HG03025 (cell line): Measurements from ENCODE around the gene ADAMTSL1.

ENCODE experiments used
- ATAC-seq: cut with Tn5 transposase; IDR thresholded peaks from one replicate; pipeline ENCODE4 v1.9.1; 2021; ENCODE audit warnings: mild to moderate bottlenecking, moderate library complexity; ENCODE audit not compliant: unreplicated experiment, low FRiP score

ADAMTSL1 gene

GRCh38 chr9:18598969-18599368 lies 125.0 kb downstream of the ADAMTSL1 start:
- no peak for ATAC-seq

- ATAC-seq = no peak
Measured at GRCh38 chr9:18601026-18601425, 127.1 kb downstream of the ADAMTSL1 start.

- no peak for ATAC-seq
Measured at GRCh38 chr9:18601956-18602355, 128.0 kb downstream of the ADAMTSL1 start.

DNA sequence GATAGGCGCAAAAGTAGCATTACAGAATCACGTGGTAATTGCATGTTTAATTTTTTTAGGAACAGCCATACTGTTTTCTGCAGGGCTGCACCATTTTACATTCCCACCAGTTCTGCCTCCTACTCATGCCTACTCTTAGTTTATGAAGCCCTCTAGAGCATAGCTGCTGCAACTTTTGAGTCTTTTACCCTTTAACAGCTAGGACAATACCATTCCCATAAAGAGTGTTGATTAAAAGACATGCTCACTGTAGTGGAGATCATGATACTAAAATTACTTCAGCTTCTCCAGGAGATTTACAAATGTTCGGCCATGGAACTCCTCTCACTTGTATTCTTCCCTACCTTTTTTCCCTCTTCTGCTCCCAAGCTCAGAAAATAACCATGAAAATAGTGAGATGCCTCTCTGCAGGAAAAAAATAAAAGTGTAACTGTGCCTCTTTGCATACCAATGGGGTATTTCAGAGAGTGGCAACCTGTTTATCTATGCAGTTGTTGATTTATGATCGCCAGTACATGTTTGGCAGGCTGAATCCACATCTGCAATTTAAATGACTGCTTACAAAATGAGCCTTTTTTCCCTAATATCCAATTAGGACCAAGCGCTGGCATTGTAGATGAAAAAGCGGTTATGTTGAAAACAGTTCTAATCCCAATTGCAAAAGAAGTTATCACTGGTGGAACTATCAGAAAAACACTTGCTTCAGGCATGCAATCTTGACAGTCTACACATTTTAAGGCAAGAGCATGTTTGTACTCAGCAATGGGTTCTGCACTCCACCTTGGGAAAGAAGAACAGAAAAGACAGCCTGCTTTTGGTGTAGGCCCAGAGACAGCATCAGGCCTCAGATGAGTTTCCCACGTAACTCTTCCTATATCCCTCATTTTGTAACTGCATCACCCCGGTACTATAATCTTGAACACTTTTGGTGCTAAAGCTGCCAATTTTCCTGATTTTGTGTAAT lies 131.1 kb downstream of the ADAMTSL1 start:
- no peak for ATAC-seq

DNA sequence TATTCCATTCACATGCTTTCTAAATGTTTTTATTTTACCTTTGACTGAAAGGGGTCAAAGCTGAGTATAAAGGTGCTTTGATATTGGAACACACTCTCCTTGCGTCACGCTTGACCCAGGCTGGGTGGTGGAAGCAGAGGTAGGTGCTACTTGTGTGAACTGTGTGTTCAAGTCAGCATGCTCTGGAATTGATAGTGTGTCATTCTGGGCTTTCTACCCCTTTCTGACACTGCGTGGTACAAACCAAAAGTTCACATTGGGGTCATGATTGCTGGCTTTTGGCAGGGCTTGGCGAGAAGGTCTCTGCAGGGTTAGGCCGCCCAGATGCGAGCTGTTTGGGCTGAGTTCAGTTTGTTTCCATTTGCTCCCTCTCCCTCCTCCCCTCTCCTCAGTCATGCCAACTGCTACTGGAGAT lies 131.8 kb downstream of the ADAMTSL1 start:
- no peak for ATAC-seq

DNA sequence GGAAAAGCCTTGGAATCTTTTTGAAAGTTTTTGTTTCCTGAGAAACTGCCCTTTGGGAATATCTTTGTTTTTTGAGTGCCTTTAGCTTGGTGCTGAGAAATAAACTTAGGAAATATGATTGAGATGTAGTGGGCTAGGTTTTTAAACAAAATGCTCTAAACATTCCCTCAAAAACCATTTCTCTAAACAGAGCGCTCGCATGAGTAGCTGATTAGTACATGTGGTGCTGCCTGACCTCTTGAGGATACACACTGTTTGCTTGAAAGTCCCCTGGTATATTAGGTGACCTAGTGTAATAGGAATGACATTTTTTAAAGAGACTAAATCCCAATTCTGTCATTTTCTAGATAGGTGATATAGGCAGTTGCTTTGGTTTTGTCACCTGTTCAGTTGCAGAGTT lies 132.3 kb downstream of the ADAMTSL1 start:
- ATAC-seq = no peak

DNA sequence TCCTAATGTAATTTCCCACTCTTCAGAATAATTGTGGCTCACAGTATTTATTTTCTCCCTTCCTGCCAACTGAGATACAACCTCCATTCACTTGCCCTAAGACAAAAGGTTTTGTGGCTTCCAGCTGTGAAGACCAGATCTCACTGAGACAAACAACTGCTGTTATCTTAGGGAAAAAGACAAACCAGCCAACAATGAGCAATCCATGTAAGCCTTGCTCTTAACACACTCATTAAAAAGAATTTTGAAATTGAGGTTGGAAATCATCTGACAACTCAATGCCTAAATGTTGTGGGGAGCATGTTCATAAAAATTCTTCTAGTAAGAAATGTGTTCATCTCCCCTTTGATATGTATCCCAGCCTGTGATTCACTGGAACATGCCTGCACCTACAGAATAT lies 132.9 kb downstream of the ADAMTSL1 start:
- ATAC-seq = no peak

GRCh38 chr9:18608371-18608770 lies 134.4 kb downstream of the ADAMTSL1 start:
- ATAC-seq = no peak

DNA sequence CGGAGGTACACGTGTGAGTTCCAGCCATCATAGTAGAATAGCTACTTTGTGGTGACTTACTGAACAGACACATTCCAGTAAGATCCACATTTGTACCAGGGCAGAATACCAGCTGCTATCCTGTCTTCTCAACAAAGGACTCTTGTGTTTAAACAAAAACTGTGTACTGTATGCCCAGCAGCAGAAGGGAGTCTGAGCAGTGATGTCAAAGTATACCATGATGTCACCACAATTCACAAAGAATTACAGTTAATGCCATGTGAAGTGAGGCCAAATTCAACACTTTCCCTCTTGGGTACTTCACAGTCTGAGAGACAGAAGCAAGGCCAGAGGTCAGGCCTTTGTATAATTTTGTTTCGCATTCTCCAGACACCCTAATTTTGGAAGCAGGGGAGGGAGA lies 137.0 kb downstream of the ADAMTSL1 start:
- no peak for ATAC-seq

DNA sequence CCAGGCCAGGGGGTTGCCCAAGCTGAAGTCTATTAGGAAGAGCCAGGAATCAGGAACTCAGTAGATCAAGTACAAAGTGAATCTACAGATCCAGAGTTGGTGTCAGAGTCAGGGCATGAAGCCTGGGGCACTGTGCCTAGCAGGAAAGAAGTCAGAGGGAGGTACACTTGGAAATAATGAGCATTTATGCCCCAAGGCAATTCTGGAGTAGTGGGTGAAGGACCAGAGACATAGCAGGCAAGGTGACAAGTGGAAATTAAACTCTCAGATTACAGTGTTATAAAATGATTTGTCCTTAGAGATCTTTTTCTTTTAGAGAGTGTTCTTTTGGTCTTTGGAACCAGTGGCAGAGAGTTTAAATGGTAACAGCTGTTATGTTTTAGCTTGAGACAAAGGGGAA lies 138.0 kb downstream of the ADAMTSL1 start:
- ATAC-seq = no peak

DNA sequence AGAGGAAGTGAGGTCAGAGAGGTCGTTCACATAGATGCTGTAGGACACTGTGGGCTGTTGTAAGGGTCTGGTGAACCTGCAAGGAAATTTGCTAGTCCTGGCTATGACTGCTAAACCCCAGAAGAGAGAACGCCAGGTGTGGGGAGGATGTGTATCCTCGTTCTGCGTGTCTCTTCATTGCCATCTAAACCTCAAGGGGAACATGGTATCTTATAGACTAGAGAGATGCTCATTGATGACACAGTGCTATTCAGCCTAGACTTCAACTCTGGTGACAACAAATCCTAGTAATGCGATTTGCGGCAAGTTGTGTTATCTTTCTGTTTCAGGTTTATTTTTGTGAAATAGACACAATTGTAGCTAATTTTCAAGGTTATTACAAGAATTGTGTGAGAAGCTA lies 140.2 kb downstream of the ADAMTSL1 start:
- ATAC-seq = no peak

- ATAC-seq = no peak
Measured at GRCh38 chr9:18614651-18615050, 140.7 kb downstream of the ADAMTSL1 start.

DNA sequence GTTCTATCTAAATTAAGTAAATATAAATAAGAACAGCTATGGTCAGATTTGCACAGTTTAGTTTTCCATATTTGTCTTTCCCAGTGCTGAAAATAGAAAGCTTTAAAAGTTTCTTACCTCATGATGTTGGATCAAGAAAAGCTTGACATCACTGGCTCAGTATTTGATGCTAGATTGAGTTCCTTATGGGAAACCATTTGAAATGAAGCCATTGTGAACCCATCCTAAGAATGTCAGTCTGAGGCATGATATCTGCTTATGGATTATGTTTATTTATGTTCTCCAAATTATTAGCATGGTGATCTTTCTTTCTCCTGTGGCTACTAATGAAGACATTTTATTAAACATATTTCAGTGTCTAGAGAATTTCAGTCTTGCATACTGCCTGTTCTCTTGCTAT lies 143.0 kb downstream of the ADAMTSL1 start:
- no peak for ATAC-seq

- no peak for ATAC-seq
Measured at GRCh38 chr9:18617759-18618158, 143.8 kb downstream of the ADAMTSL1 start.

DNA sequence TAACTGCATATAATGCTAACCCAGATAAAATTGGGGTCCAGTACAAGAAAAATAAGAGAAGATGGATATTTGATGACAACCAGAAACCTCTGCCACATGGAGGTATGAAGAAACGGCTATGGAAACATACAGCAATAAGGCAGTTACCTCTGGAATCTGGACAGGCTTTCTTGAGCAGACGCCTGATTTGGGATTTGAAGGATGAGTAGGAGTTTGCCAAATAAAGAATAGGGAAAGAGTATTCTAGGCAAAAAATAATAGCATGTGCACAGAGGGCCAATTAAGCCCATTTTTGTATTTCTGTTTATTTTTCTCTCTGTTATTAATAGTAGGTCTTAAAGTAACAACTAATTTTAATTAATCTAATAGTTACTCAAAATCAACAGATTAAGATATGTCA lies 144.9 kb downstream of the ADAMTSL1 start:
- ATAC-seq = no peak

GRCh38 chr9:18622186-18622836 lies 148.4 kb downstream of the ADAMTSL1 start:
- no peak for ATAC-seq

DNA sequence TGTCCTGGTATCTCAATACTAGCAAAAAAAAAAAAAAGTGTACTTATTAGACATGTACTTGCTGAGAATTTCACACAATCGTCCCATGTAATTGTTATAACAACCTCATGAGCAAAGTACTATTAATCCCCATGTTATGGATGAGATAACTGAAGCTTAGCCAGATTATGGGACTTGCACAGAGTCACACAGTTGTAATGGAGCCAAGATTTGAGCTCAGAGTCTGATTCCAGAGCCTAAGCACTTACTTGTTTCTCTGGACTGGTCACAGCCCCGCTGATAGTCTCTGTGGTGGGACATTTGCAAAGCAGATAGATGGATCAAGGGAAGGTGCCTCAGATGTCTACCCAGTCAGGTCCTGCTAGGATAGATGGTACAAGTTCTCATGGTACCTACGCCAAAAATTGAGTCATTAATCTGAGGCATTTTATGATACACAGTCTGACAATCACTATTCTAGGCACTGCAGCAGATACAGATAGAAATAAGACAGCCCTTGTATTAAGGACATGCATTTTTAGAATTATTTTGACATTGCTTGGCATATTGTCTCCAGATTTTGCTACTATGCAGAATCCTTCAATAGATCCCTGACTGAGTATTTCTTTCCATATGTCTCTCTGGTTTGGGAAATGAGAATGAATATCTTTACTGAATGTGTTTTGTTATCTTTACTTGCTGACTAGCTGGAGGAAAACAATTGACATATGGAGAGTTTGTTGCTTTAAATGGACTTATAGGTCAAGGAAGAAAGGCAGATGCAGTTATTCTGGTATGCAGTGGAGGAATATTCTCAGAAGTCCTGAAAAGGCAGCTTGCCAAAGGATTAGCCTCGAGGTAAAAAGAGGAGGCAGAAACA lies 149.5 kb downstream of the ADAMTSL1 start:
- no peak for ATAC-seq

GRCh38 chr9:18626046-18626698 lies 152.2 kb downstream of the ADAMTSL1 start:
- no peak for ATAC-seq

GRCh38 chr9:18629136-18629535 lies 155.2 kb downstream of the ADAMTSL1 start:
- no peak for ATAC-seq

DNA sequence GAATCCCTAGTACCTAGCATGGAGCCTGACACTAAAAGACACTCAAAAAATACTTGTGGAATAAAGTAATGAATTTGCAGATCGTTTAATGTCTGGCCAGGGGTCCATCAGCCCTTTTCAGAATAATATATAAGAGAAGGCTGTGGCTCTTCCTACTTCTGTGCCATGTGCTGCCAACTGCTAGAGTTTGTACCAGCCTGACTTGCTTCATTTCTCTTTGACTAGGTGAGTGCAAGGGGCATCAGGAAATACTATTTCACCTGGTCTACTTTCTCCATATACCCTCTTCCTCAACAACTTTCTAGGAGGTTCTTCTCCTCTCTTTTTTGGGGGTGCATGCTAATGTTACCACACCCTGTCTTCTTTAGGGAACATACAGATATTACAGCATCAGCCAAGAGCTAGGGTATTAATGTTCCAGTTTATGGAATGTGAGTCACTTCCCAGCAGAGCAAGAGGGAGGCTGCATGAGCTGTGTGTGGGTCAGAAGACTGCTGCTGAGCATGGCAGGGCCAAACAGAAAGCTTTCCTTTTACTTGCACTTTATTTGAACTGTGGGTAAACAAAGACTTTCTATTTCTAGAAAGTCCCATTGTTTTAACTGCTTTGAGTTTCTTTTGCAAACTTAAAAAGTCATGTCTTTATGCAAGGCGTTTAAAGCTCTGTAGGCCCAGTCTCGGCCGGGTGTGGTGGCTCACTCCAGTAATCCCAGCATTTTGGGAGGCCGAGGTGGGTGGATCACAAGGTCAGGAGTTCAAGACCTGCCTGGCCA lies 158.9 kb downstream of the ADAMTSL1 start:
- no peak for ATAC-seq
